GM19023 (cell line): ENCODE data around the gene FAM78A.
"Not testable (repeated sequence)": the region's sequence is repeated elsewhere in the genome, so short reads cannot be mapped to it uniquely, and the experiment has no call there.

ENCODE experiments used
- ATAC-seq: cut with Tn5 transposase; IDR thresholded peaks from one replicate; pipeline ENCODE4 v1.9.1; 2021; ENCODE audit warnings: mild to moderate bottlenecking, moderate library complexity; ENCODE audit not compliant: unreplicated experiment

FAM78A gene

GRCh38 chr9:131270171-131271015 is 5.9 kb downstream of the FAM78A start:
- no peak for ATAC-seq

GRCh38 chr9:131266266-131267229 is 9.8 kb downstream of the FAM78A start:
- ATAC-seq = no peak

- no peak for ATAC-seq
Observed at GRCh38 chr9:131264231-131264630, 12.1 kb downstream of the FAM78A start.

GRCh38 chr9:131263701-131264100 is 12.6 kb downstream of the FAM78A start:
- no peak for ATAC-seq

GRCh38 chr9:131263033-131263343 is 13.3 kb downstream of the FAM78A start:
- ATAC-seq = not testable (repeated sequence)

- peak; percentile 67 for ATAC-seq
Observed at GRCh38 chr9:131262327-131263032, 13.8 kb downstream of the FAM78A start.

GRCh38 chr9:131260751-131261452 is 15.4 kb downstream of the FAM78A start:
- ATAC-seq = no peak

GRCh38 chr9:131259916-131260597 is 16.3 kb downstream of the FAM78A start:
- ATAC-seq = no peak

GRCh38 chr9:131259432-131259898 is 16.8 kb downstream of the FAM78A start:
- ATAC-seq = no peak

- no peak for ATAC-seq
Observed at GRCh38 chr9:131258698-131259431, 17.4 kb downstream of the FAM78A start.

GRCh38 chr9:131258186-131258585 is 18.1 kb downstream of the FAM78A start:
- ATAC-seq = no peak

GRCh38 chr9:131257266-131258025 is 18.9 kb downstream of the FAM78A start:
- ATAC-seq = no peak

GRCh38 chr9:131255676-131256197 is 20.6 kb downstream of the FAM78A start:
- ATAC-seq = no peak

GRCh38 chr9:131254626-131255025 is 21.7 kb downstream of the FAM78A start:
- ATAC-seq = no peak

GRCh38 chr9:131253891-131254491 is 22.3 kb downstream of the FAM78A start:
- ATAC-seq = no peak

- no peak for ATAC-seq
Observed at GRCh38 chr9:131252120-131252519, 24.2 kb downstream of the FAM78A start.

- ATAC-seq = no peak
Observed at GRCh38 chr9:131246618-131247017, 29.7 kb downstream of the FAM78A start.

- ATAC-seq = not testable (repeated sequence)
Observed at GRCh38 chr9:131244331-131244730, 32.0 kb downstream of the FAM78A start.
